ENCODE results near the gene C17orf78. TPM values are rescaled to one million over a fixed set of nuclear protein-coding genes. Genes with fewer than 3 reads are reported as not detected.
"Not testable (repeated sequence)": the region's sequence is repeated elsewhere in the genome, so short reads cannot be mapped to it uniquely, and the experiment has no call there.

Gene C17orf78
- polyA plus RNA-seq, 1 experiment, result not detected

DNA sequence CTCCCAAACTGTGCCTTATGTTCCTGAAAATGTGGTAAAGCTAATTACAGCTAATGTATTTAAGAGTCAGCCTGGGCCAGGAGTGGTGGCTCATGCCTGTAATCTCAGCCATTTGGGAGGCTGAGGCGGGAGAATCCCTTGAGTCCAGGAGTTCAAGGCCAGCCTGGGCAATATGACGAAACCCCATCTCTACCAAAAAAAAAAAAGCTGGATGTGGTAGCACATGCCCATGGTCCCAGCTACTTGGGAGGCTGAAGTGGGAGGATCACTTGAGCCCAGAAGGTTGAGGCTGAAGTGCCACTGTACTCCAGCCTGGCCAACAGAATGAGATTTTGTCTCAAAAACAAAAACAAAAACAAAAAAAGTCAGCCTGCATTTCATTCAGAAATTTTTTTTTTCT is 33.2 kb upstream of the C17orf78 start:
- no peaks in the 10 kb centered on the region for H3K27me3 ChIP-seq (ENCODE audit: control insufficient read depth, insufficient read depth, low read length)
- H3K4me3 ChIP-seq (ENCODE audit: low read depth, low read length), result no peak overlapping the region
- TF ChIP-seq, protein P1, sequence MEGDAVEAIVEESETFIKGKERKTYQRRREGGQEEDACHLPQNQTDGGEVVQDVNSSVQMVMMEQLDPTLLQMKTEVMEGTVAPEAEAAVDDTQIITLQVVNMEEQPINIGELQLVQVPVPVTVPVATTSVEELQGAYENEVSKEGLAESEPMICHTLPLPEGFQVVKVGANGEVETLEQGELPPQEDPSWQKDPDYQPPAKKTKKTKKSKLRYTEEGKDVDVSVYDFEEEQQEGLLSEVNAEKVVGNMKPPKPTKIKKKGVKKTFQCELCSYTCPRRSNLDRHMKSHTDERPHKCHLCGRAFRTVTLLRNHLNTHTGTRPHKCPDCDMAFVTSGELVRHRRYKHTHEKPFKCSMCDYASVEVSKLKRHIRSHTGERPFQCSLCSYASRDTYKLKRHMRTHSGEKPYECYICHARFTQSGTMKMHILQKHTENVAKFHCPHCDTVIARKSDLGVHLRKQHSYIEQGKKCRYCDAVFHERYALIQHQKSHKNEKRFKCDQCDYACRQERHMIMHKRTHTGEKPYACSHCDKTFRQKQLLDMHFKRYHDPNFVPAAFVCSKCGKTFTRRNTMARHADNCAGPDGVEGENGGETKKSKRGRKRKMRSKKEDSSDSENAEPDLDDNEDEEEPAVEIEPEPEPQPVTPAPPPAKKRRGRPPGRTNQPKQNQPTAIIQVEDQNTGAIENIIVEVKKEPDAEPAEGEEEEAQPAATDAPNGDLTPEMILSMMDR (IDR thresholded peaks at IDR 0.05; ENCODE audit: insufficient read depth, low read depth, low read length), result no peak
- ChIA-PET CTCF (interaction anchor here (1.0 to 2.0 kb wide), 5 partner anchors 12 to 163 kb away, joined by 3 to 10 read pairs (median 5); no protein-coding TSS in a partner anchor), POLR2A (no interaction called here)
- DNase-seq (ENCODE audit: low read depth), result no peak
- no peaks in the 10 kb centered on the region for H3K36me3 ChIP-seq (ENCODE audit: control insufficient read depth, insufficient read depth, low read length)

GRCh38 chr17:37344519-37344918 is 31.3 kb upstream of the C17orf78 start:
- H3K27me3 ChIP-seq (ENCODE audit: control insufficient read depth, insufficient read depth, low read length), result no peaks in the 10 kb centered on the region
- H3K36me3 ChIP-seq (ENCODE audit: control insufficient read depth, insufficient read depth, low read length), result no peaks in the 10 kb centered on the region
- ChIA-PET POLR2A (no interaction called here), CTCF (interaction anchor here (1.0 kb wide), 1 partner anchor 29 kb away, joined by 4 read pairs; no protein-coding TSS in a partner anchor)
- no peak for DNase-seq (ENCODE audit: low read depth)
- TF ChIP-seq, protein P1 (IDR thresholded peaks at IDR 0.05; ENCODE audit: insufficient read depth, low read depth, low read length), result no peak
- no peak overlapping the region for H3K4me3 ChIP-seq (ENCODE audit: low read depth, low read length)

GRCh38 chr17:37346863-37347402 is 28.9 kb upstream of the C17orf78 start:
- H3K36me3 ChIP-seq (ENCODE audit: control insufficient read depth, insufficient read depth, low read length); H3K4me3 ChIP-seq (ENCODE audit: low read depth, low read length); POLR2A ChIA-PET; CTCF ChIA-PET; H3K27me3 ChIP-seq (ENCODE audit: control insufficient read depth, insufficient read depth, low read length); DNase-seq (ENCODE audit: low read depth): not testable (repeated sequence)

DNA sequence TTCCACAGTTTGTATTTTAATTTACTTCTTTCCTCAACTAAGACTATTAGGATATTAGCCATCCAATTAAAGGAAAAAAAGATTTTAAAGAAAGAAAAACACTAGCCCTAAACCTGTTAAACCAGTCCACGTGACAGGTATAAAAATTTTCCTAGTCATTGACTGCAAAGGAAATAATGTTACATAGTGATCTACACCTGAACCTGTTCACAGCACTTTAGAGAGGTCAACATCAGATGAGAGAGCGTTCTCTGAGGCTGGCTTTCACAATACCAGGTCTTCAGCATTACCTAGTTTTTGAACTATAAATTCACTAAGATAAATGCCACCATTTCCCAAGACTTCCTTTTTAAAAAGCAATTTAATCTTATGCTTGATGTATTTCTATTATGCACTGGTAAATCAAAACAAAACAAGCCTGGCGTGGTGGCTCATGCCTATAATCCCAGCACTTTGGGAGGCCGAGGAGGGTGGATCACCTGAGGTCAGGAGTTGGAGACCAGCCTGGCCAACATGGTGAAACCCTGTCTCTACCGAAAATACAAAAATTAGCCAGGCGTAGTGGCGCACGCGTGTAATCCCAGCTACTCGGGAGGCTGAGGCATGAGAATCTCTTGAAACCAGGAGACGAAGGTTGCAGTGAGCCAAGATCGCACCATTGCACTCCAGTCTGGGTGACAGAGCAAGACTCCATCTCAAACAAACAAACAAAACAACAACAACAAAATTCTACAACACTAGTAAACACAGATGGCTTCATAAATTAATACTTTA is 18.8 kb upstream of the C17orf78 start:
- H3K4me3 ChIP-seq (ENCODE audit: low read depth, low read length); H3K27me3 ChIP-seq (ENCODE audit: control insufficient read depth, insufficient read depth, low read length); POLR2A ChIA-PET; DNase-seq (ENCODE audit: low read depth); CTCF ChIA-PET; H3K36me3 ChIP-seq (ENCODE audit: control insufficient read depth, insufficient read depth, low read length): not testable (repeated sequence)

GRCh38 chr17:37358098-37358829 is 17.5 kb upstream of the C17orf78 start:
- CTCF ChIA-PET, result interaction anchor here (1.1 to 2.4 kb wide), 2 partner anchors 16 to 118 kb away, joined by 3 to 16 read pairs; no protein-coding TSS in a partner anchor
- POLR2A ChIA-PET, result no interaction called here
- TF ChIP-seq, protein P1 (IDR thresholded peaks at IDR 0.05; ENCODE audit: insufficient read depth, low read depth, low read length), result no peak

More at GRCh38 chr17:37358098-37358829, 17.5 kb upstream of the C17orf78 start:
- DNase-seq (ENCODE audit: low read depth), result no peak
- Histone ChIP-seq H3K36me3 (ENCODE audit: control insufficient read depth, insufficient read depth, low read length) (no peaks in the 10 kb centered on the region), H3K27me3 (ENCODE audit: control insufficient read depth, insufficient read depth, low read length) (no peaks in the 10 kb centered on the region), H3K4me3 (ENCODE audit: low read depth, low read length) (peak overlapping the region; percentile 85)

All from BJ (cell line).